HG03469 (cell line): Measurements from ENCODE around the gene FRAT1.
A peak's percentile ranks its signal among the peaks of the same experiment; 100 is the strongest.
"Not testable (repeated sequence)": the region's sequence is repeated elsewhere in the genome, so short reads cannot be mapped to it uniquely, and the experiment has no call there.

Experiments
- ATAC-seq: cut with Tn5 transposase; IDR thresholded peaks from one replicate; pipeline ENCODE4 v1.9.1; 2021; ENCODE audit warnings: mild to moderate bottlenecking, moderate library complexity, moderate number of reproducible peaks; ENCODE audit not compliant: unreplicated experiment

Gene FRAT1

GRCh38 chr10:97318772-97319651 is at the start of gene FRAT1:
TSS of gene FRAT1 (plus strand) at chr10:97319271. CDS start at chr10:97319454, 183 bp downstream.
- ATAC-seq = peak; percentile 61

GRCh38 chr10:97270523-97271154 is 48.4 kb upstream of the FRAT1 start:
- ATAC-seq = no peak

DNA sequence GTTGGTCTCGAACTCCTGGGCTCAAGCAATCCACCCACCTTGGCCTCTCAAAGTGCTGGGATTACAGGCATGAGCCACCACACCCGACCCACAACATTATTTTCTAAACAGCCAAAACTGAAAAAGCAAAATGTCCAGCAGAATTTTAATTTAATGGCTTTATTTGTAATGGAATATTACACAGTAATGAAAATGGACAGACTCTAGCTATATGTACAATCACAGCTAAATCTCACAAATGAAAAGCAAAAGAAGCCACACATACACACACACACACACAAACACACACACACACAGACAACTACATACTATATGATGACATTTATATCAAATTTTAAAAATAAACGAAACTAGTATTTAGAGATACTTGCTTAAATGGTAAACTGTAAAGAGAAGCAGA is 45.4 kb upstream of the FRAT1 start:
- ATAC-seq = no peak

DNA sequence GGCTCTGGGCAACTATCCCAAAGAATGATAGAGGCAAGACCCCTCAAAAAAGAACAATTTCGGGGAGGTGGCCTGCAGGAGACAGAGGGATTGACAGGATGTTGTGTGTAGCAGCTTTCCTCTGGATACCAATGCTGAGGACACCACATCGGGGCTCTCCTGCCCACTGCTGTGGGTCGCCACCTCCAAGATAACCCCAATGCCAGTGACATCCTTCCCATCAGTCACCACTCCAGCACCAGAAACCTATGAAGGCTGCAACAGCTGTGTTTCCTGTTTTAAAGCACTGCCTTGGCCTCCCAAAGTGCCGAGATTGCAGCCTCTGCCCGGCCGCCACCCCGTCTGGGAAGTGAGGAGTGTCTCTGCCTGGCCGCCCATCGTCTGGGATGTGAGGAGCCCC is 44.2 kb upstream of the FRAT1 start:
- no peak for ATAC-seq

GRCh38 chr10:97277551-97277950 is 41.5 kb upstream of the FRAT1 start:
- ATAC-seq = no peak

- no peak for ATAC-seq
These were observed 40.5 kb upstream of the FRAT1 start for GRCh38 chr10:97278491-97278989.

DNA sequence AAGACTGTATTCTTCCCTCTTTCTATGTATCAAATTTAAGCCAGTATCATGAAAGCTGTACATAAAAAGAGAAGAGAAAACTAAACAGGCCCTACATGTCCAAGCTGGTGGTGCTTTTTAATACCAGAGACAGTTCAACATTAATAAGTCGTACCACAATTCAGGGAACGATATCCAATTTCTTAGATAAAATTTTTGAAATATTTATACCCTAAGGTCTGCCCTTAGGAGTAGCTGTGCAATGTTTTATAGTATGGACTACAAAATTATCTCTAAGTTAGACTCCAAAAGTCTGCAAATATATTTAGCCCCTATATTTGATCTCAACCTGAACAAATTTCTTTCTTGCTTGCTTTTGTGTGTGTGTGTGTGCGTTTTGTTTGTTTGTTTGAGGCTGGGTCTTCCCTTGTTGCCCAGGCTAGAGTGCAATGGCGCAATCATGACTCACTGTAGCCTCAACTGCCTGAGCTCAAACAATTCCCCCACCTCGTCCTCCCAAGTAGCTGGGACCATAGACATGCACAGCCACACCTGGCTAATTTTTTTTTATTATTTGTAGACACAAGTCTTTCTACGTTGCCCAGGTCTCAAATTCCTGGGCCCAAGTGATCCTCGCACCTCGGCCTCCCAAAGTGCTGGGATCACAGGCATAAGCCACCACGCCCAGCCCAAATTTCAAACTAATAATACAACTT is 39.8 kb upstream of the FRAT1 start:
- no peak for ATAC-seq

GRCh38 chr10:97280783-97281182 is 38.3 kb upstream of the FRAT1 start:
- ATAC-seq = no peak

GRCh38 chr10:97290076-97290475 is 29.0 kb upstream of the FRAT1 start:
- ATAC-seq = not testable (repeated sequence)

DNA sequence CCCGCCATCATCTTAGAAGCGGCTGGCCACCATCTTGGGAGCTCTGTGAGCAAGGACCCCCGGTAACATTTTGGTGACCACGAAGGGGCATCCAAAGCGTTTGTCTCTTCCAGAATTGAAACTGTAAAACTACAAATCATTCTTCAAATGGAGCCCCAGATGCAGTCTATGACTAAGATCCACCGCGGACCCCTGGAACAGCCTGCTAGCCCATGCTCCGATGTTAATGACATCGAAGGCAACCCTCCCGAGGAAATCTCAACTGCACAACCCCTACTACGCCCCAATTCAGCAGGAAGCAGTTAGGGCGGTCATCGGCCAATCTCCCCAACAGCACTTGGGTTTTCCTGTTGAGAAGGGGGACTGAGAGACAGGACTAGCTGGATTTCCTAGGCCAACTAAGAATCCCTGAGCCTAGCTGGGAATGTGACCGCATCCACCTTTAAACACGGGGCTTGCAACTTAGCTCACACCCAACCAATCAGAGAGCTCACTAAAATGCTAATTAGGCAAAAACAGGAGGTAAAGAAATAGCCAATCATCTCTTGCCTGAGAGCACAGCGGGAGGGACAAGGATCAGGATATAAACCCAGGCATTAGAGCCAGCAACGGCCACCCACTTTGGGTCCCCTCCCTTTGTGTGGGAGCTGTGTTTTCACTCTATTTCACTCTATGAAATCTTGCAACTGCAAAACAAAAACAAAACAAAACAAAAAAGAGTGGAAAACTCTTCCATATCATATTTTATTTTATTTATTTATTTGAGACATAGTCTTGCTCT is 28.3 kb upstream of the FRAT1 start:
- ATAC-seq = not testable (repeated sequence)

- no peak for ATAC-seq
These were observed 27.5 kb upstream of the FRAT1 start for GRCh38 chr10:97291357-97292096.

- ATAC-seq = peak; percentile 92
These were observed 26.8 kb upstream of the FRAT1 start, which contains the start of gene ARHGAP19 for GRCh38 chr10:97292097-97292861. TSS of gene ARHGAP19 (minus strand) at chr10:97292637. CDS start at chr10:97292627, 10 bp downstream.

GRCh38 chr10:97292862-97293198 is 26.2 kb upstream of the FRAT1 start:
- ATAC-seq = no peak

GRCh38 chr10:97297556-97298222 is 21.4 kb upstream of the FRAT1 start:
- ATAC-seq = no peak

DNA sequence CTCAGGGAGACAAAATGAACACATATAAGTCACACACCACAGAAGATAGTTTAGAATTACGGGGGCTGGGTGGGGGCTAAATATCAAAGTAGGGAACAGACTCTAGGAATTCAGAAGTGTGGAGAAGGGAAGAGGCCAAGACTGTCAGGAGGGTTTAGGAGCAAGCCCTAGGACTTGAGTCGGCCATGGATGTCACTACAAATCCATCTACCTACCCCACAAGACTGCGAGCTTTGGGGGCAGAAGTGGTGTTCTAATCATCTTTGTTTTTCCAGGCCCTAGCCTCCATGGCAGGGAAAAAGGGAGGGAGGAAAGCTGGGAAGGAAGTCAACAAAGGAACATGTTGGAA is 20.9 kb upstream of the FRAT1 start:
- ATAC-seq = no peak

GRCh38 chr10:97300980-97301379 is 18.1 kb upstream of the FRAT1 start:
- no peak for ATAC-seq

DNA sequence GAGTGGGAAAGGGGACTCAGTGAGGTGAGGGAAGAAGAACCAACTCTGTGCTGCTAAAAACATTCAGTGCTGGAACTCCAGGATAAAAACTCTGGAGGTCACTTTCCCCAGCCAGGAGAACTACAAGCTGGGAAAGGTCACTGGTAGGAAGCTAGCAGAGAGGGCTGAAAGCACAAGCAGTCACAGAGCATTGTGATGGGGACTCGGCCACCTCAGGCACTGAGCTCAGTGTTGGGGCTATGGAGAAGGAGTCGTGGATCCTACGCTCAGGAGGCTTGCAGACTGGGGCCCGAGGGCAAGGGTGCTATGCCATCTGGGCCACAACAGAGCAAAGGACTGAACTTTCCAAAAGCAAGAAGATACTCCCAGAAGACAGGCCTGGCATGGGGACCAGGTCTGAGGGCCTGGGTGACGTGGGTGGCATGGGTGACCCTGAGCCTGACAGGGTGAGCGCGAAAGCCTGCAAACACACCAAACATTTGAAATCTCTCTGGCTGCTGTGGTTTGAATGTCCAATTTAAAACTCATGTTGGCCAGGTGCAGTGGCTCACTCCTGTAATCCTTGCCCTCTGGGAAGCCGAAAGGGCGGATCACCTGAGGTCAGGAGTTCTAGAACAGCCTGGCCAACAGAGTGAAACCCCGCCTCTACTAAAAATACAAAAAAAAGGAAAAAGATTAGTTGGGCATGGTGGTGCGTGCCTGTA is 16.8 kb upstream of the FRAT1 start:
- no peak for ATAC-seq

GRCh38 chr10:97307441-97307840 is 11.6 kb upstream of the FRAT1 start:
- ATAC-seq = no peak
